WERI-Rb-1 (cell line): ENCODE measurements around the gene FSHR.
A peak's percentile ranks its signal among the peaks of the same experiment; 100 is the strongest.

Experiments
- DNase-seq: peaks from one replicate; pipeline ENCODE4 v3.0.0-alpha.2; 2020
- H3K27ac ChIP-seq: fragments of 250-450 bp; sonication (Bioruptor Pico); 2 replicates; pipeline ENCODE4 v1.5.1; 2020; ENCODE audit warnings: mild to moderate bottlenecking, moderate library complexity
- H3K27me3 ChIP-seq: fragments of 250-450 bp; sonication (Bioruptor Pico); 2 replicates; pipeline ENCODE4 v1.5.1; 2021; ENCODE audit warnings: mild to moderate bottlenecking, low read depth, moderate library complexity; ENCODE audit not compliant: insufficient read depth, severe bottlenecking
- H3K36me3 ChIP-seq: fragments of 250-450 bp; sonication (Bioruptor Pico); 2 replicates; pipeline ENCODE4 v1.5.1; 2020; ENCODE audit warnings: mild to moderate bottlenecking, moderate library complexity
- H3K4me3 ChIP-seq: 2 replicates; pipeline ENCODE4 v1.5.1; 2011; ENCODE audit warnings: low read depth, mild to moderate bottlenecking, control low read depth, low read length
- H3K9me3 ChIP-seq: fragments of 250-450 bp; sonication (Bioruptor Pico); 2 replicates; pipeline ENCODE4 v1.5.1; 2021; ENCODE audit warnings: mild to moderate bottlenecking, moderate library complexity; ENCODE audit not compliant: severe bottlenecking
- TF ChIP-seq, protein P1 (sequence below): IDR thresholded peaks from 2 replicates; pipeline ENCODE4 v1.5.1; 2011; ENCODE audit warnings: low read depth, mild to moderate bottlenecking, control low read depth, inconsistent platforms, low read length

Gene FSHR

DNA sequence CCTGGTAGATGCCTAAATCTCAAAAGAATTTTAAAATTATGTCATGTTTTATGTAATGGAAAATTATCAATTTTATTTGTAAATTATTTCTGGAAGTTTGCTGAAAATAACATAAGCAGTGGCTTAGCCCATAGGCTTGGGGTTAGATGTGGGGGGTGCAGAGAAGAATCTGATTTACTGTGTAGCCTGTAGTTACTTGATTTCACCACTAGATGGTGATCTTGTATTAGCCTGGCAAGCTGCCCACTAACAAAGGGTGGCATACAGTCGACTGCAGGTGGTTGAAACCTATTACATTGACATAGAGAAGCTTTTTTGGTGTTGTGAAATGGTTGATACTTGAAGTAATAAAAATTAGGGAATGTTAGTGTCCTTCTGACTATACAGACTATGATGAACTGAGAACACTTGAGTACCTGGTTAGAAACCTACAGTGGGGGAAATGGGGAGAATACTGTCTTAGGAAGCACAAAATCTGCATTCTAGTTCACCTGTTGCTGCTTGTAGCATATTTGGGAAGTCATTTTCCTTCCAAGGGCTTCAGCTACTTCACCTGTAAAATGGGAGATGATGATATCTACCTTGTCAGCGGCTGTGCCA, 207.8 kb downstream of the FSHR start:
- no peaks in the 10 kb centered on the region for H3K36me3 ChIP-seq
- TF ChIP-seq, protein P1, sequence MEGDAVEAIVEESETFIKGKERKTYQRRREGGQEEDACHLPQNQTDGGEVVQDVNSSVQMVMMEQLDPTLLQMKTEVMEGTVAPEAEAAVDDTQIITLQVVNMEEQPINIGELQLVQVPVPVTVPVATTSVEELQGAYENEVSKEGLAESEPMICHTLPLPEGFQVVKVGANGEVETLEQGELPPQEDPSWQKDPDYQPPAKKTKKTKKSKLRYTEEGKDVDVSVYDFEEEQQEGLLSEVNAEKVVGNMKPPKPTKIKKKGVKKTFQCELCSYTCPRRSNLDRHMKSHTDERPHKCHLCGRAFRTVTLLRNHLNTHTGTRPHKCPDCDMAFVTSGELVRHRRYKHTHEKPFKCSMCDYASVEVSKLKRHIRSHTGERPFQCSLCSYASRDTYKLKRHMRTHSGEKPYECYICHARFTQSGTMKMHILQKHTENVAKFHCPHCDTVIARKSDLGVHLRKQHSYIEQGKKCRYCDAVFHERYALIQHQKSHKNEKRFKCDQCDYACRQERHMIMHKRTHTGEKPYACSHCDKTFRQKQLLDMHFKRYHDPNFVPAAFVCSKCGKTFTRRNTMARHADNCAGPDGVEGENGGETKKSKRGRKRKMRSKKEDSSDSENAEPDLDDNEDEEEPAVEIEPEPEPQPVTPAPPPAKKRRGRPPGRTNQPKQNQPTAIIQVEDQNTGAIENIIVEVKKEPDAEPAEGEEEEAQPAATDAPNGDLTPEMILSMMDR: peak; percentile 86
- no peak overlapping the region for H3K27ac ChIP-seq
- H3K9me3 ChIP-seq: no peaks in the 10 kb centered on the region
- no peaks in the 10 kb centered on the region for H3K27me3 ChIP-seq
- H3K4me3 ChIP-seq: no peak overlapping the region
- DNase-seq: peak; percentile 42

DNA sequence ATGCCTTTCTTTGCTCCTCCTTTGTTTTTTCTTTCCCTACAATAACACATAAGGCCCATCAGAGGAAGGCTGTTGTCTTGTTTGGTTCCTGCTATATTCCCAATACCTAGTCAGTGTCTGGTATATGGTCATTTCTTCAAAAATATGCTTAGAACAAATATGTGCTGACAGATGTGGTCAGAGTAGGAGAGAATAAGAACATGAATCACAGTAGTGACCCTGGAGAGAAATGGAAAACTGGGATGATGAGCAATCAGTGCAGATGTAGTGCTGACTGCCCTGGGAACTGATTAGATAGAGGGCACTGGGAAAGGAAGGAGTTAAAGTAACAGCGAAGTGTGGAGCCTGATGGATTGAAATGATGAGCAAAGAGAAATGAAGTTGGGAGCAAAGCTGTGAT, 209.4 kb downstream of the FSHR start:
- Histone ChIP-seq H3K4me3 (no peak overlapping the region), H3K36me3 (no peaks in the 10 kb centered on the region), H3K9me3 (no peaks in the 10 kb centered on the region), H3K27ac (no peak overlapping the region), H3K27me3 (no peaks in the 10 kb centered on the region)
- no peak for DNase-seq
- TF ChIP-seq, protein P1: no peak

DNA sequence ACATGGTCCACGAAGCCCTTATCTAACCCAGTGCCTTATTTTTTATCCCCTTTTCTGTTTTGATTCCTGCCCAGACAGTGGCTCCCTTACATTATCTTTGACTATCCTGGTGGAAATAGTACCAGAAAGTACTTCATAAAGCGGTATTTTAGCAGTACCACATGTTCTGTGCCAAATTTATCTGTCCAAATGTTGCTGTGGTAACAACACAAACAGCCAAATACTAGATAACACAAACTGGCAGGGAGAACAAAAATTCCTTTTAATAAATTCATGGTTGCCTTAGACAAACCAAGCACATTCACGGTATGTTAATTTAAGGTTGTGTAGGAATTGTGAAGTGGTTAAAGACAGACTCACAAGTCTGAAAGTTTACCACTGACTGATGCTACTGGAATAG, 210.9 kb downstream of the FSHR start:
- H3K9me3 ChIP-seq: no peaks in the 10 kb centered on the region
- H3K27ac ChIP-seq: no peak overlapping the region
- no peaks in the 10 kb centered on the region for H3K27me3 ChIP-seq
- no peaks in the 10 kb centered on the region for H3K36me3 ChIP-seq
- no peak overlapping the region for H3K4me3 ChIP-seq
- TF ChIP-seq, protein P1: no peak
- no peak for DNase-seq

DNA sequence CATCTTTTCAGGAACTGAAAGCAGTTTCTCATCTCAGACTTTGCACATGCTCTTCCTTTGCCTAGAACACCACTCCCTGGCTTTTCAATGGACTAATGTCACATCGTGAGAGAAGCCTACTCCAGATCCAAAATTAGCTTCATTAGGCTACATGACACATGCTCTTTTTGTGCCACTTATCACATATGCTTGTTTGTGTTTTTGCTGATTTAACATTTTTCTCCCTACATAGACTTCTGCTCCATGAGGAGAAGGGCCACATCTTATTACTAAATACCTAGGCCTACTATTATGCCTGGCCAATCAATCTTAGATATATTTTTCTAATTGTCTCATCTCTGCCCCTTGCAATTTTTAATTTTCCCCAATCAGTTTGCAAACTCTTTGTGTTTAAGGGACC, 212.4 kb downstream of the FSHR start:
- TF ChIP-seq, protein P1: no peak
- H3K9me3 ChIP-seq: no peaks in the 10 kb centered on the region
- H3K27ac ChIP-seq: no peak overlapping the region
- H3K27me3 ChIP-seq: no peaks in the 10 kb centered on the region
- no peak for DNase-seq
- no peaks in the 10 kb centered on the region for H3K36me3 ChIP-seq
- no peak overlapping the region for H3K4me3 ChIP-seq

DNA sequence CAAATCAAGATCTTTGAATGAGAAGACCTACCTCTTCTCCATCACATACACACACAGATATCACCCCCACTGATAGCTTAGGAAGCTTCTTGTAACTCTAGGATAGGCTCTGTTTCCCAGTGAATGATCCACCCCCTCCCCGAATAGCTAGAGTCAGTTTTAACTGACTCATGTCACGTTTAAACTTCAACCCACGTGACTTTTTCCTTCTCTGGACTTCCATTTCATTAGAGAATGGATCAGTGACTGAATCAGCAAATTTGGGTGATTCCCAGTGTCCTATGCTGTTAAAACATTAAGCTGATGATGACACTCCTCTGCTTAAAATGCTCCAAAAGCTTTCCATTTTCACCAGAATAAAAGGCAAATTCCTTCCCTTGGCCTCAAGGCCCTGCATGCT, 212.9 kb downstream of the FSHR start:
- no peak overlapping the region for H3K4me3 ChIP-seq
- no peaks in the 10 kb centered on the region for H3K27me3 ChIP-seq
- H3K27ac ChIP-seq: no peak overlapping the region
- no peaks in the 10 kb centered on the region for H3K36me3 ChIP-seq
- DNase-seq: no peak
- no peaks in the 10 kb centered on the region for H3K9me3 ChIP-seq
- TF ChIP-seq, protein P1: no peak

DNA sequence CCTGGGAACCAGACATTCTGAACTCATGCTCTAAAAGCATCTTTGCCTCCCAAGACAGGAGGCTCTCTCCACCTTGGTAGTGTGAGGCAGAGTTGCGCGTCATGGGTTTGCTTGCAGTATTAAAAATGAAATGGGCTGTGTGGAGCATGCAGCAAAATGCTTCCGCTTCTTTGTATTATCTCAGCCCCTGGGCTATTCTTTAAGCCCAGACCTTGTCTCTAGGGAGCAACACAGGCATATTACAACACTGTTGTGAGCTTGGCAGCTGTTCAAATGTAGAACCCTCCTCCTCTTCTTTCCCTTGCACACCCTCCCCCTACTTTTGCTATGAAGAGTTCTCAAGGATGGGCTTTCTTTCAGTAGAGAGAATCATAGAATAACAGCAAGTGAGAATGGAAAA, 213.7 kb downstream of the FSHR start:
- DNase-seq: no peak

More for the DNA sequence above, 213.7 kb downstream of the FSHR start:
- no peaks in the 10 kb centered on the region for H3K27me3 ChIP-seq
- no peaks in the 10 kb centered on the region for H3K9me3 ChIP-seq
- no peak overlapping the region for H3K27ac ChIP-seq
- no peaks in the 10 kb centered on the region for H3K36me3 ChIP-seq
- no peak overlapping the region for H3K4me3 ChIP-seq
- TF ChIP-seq, protein P1: no peak
